Measurements from ENCODE around the gene NUDT17. TPM values are rescaled to one million over a fixed set of nuclear protein-coding genes. Genes with fewer than 3 reads are reported as not detected.

NUDT17 gene
- polyA plus RNA-seq, 1 donor (not counting 4 experiments of a cell fraction or from before 2014, with no cell fraction given) = 1.3 TPM

GRCh38 chr1:145805057-145805456 is 40.4 kb upstream of the NUDT17 start:
- Histone ChIP-seq H3K4me2 (ENCODE audit: control insufficient read depth, extremely low read depth, insufficient read depth, low read depth, low read length) (no peak overlapping the region), H4K20me1 (ENCODE audit: control insufficient read depth, extremely low read depth, insufficient read depth, low read length) (no peaks in the 10 kb centered on the region), H3K9ac (ENCODE audit: control insufficient read depth, extremely low read depth, insufficient read depth, low read length) (no peak overlapping the region), H3K36me3 (ENCODE audit: control insufficient read depth in 2 of 2, extremely low read depth in 1 of 2, insufficient read depth in 2 of 2, low read length in 2 of 2) (peaks cover 0 to 1% of the 10 kb centered on the region in 2 experiments), H3K9me3 (ENCODE audit: control insufficient read depth, low read depth, low read length) (no peaks in the 10 kb centered on the region), H3K27me3 (ENCODE audit: control insufficient read depth, extremely low read depth, insufficient read depth, low read length) (no peaks in the 10 kb centered on the region), H3K27ac (ENCODE audit: control insufficient read depth, insufficient read depth, low read length) (no peak overlapping the region), H3K4me1 (ENCODE audit: control insufficient read depth, extremely low read depth, insufficient read depth, low read length) (peaks cover 13% of the 10 kb centered on the region), H3K79me2 (ENCODE audit: control insufficient read depth, insufficient read depth, low read length) (peaks cover 32% of the 10 kb centered on the region), H3K4me3 (ENCODE audit: control insufficient read depth in 2 of 3, extremely low read depth in 1 of 3, insufficient read depth in 2 of 3, low read depth in 1 of 3, low read length in 3 of 3) (no peak overlapping the region), H2AFZ (ENCODE audit: control insufficient read depth, low read length) (no peak overlapping the region), H3K9me1 (ENCODE audit: control insufficient read depth, extremely low read depth, insufficient read depth, low read length) (no peaks in the 10 kb centered on the region)
- TF ChIP-seq EZH2 (IDR thresholded peaks at IDR 0.05; ENCODE audit: low read length) (no peak), CTCF (optimal IDR thresholded peaks at IDR 0.05 in 1 of 3, IDR thresholded peaks at IDR 0.05 in 1 of 3, conservative IDR thresholded peaks at IDR 0.05 in 1 of 3; ENCODE audit: extremely low read depth in 1 of 3, insufficient read depth in 2 of 3, low read length in 3 of 3) (no peak)
- DNase-seq (ENCODE audit: low read depth, low spot score) (no peak), FAIRE-seq (no peak)
- dilution Hi-C loops (cut with MboI; ENCODE audit: extremely low pct_ligation_motif_present, low sequenced_read_pairs) = no loop called here

GRCh38 chr1:145806408-145806807 is 39.0 kb upstream of the NUDT17 start:
- Histone ChIP-seq H3K79me2 (ENCODE audit: control insufficient read depth, insufficient read depth, low read length) (peaks cover 29% of the 10 kb centered on the region), H3K4me1 (ENCODE audit: control insufficient read depth, extremely low read depth, insufficient read depth, low read length) (peaks cover 3% of the 10 kb centered on the region), H2AFZ (ENCODE audit: control insufficient read depth, low read length) (no peak overlapping the region), H3K4me3 (ENCODE audit: control insufficient read depth in 2 of 3, extremely low read depth in 1 of 3, insufficient read depth in 2 of 3, low read depth in 1 of 3, low read length in 3 of 3) (no peak overlapping the region), H3K9me1 (ENCODE audit: control insufficient read depth, extremely low read depth, insufficient read depth, low read length) (no peaks in the 10 kb centered on the region), H3K36me3 (ENCODE audit: control insufficient read depth in 2 of 2, extremely low read depth in 1 of 2, insufficient read depth in 2 of 2, low read length in 2 of 2) (peaks cover 0 to 1% of the 10 kb centered on the region in 2 experiments), H3K4me2 (ENCODE audit: control insufficient read depth, extremely low read depth, insufficient read depth, low read depth, low read length) (no peak overlapping the region), H3K9me3 (ENCODE audit: control insufficient read depth, low read depth, low read length) (no peaks in the 10 kb centered on the region), H3K9ac (ENCODE audit: control insufficient read depth, extremely low read depth, insufficient read depth, low read length) (no peak overlapping the region), H4K20me1 (ENCODE audit: control insufficient read depth, extremely low read depth, insufficient read depth, low read length) (no peaks in the 10 kb centered on the region), H3K27me3 (ENCODE audit: control insufficient read depth, extremely low read depth, insufficient read depth, low read length) (no peaks in the 10 kb centered on the region), H3K27ac (ENCODE audit: control insufficient read depth, insufficient read depth, low read length) (no peak overlapping the region)
- no peak for DNase-seq (ENCODE audit: low read depth, low spot score)
- dilution Hi-C loops (cut with MboI; ENCODE audit: extremely low pct_ligation_motif_present, low sequenced_read_pairs) = no loop called here
- FAIRE-seq = no peak
- TF ChIP-seq EZH2 (IDR thresholded peaks at IDR 0.05; ENCODE audit: low read length) = no peak
- no peak for TF ChIP-seq CTCF (optimal IDR thresholded peaks at IDR 0.05 in 1 of 3, IDR thresholded peaks at IDR 0.05 in 1 of 3, conservative IDR thresholded peaks at IDR 0.05 in 1 of 3; ENCODE audit: extremely low read depth in 1 of 3, insufficient read depth in 2 of 3, low read length in 3 of 3)
